B cell (primary cell): Measurements from ENCODE around the gene GMCL2. TPM values are rescaled to one million over a fixed set of nuclear protein-coding genes. Genes with fewer than 3 reads are reported as not detected.
A peak's percentile ranks its signal among the peaks of the same experiment; 100 is the strongest.

ENCODE experiments used
- ATAC-seq: fragments of 200-7000 bp; cut with Tn5 transposase; one replicate; pipeline ENCODE4 v1.10.0; 2021; ENCODE audit warnings: low read depth, mild to moderate bottlenecking, moderate number of reproducible peaks, moderate library complexity
- CTCF ChIA-PET: fragments of 350-600 bp; sonication (Branson Sonifier 250); formaldehyde crosslinking; loops from one replicate; lab custom pipeline; 2021; ENCODE audit warnings: antibody characterized with exemption, inconsistent platforms; lab: Charles Lee
- POLR2A ChIA-PET: fragments of 350-600 bp; sonication (Branson Sonifier 250); formaldehyde crosslinking; loops from one replicate; lab custom pipeline; 2021; ENCODE audit warnings: antibody characterized with exemption; lab: Charles Lee
- DNase-seq: peaks from one replicate; pipeline ENCODE4 v3.0.0; 2013
- H2AFZ ChIP-seq: 2 replicates; pipeline ENCODE4 v1.6.1; 2012; ENCODE audit warnings: mild to moderate bottlenecking, low read depth, low read length; ENCODE audit not compliant: insufficient read depth, poor library complexity, severe bottlenecking
- H3K27ac ChIP-seq, 2 donors: 1 replicate in 1 of 2; 2 replicates in 1 of 2; pipeline ENCODE4 v1.5.1; 2012 to 2013; ENCODE audit warnings: low read length in 2 of 2, mild to moderate bottlenecking in 2 of 2, moderate library complexity in 1 of 2
- H3K27me3 ChIP-seq, 4 experiments: fragments of 200-600 bp in 1 of 4; sonication (generic) in 1 of 4; replicated peaks in 1 of 4; 1 replicate in 2 of 4; 2 replicates in 2 of 4; pipeline versions ENCODE4 v1.6.1 to v1.7.0; 2013 to 2016; ENCODE audit warnings: low read length in 3 of 4, mild to moderate bottlenecking in 2 of 4, mixed read lengths in 1 of 4, moderate library complexity in 1 of 4; ENCODE audit not compliant: insufficient read depth in 4 of 4, control insufficient read depth in 3 of 4; ENCODE audit errors: control extremely low read depth in 1 of 4
- H3K36me3 ChIP-seq, 2 experiments: replicated peaks in 1 of 2; 1 replicate in 1 of 2; 2 replicates in 1 of 2; pipeline versions ENCODE4 v1.6.1 to v1.7.1; 2013; ENCODE audit warnings: low read length in 1 of 2; ENCODE audit not compliant: insufficient read depth in 2 of 2, control insufficient read depth in 1 of 2; ENCODE audit errors: control extremely low read depth in 1 of 2, extremely low read depth in 1 of 2
- H3K4me1 ChIP-seq, 2 donors: fragments of 200-600 bp in 1 of 2; sonication (generic) in 1 of 2; 1 replicate in 1 of 2; 2 replicates in 1 of 2; pipeline versions ENCODE4 v1.5.1 to v1.6.1; 2013 to 2017; ENCODE audit warnings: low read length in 2 of 2; ENCODE audit not compliant: control insufficient read depth in 2 of 2, insufficient read depth in 2 of 2
- H3K4me2 ChIP-seq: replicated peaks from 2 replicates; pipeline ENCODE3; 2012; ENCODE audit warnings: mild to moderate bottlenecking, low read depth, low read length; ENCODE audit not compliant: poor library complexity, severe bottlenecking
- H3K4me3 ChIP-seq, 5 experiments: fragments of 200-600 bp in 1 of 5; sonication (generic) in 1 of 5; 1 replicate in 3 of 5; 2 replicates in 2 of 5; pipeline versions ENCODE4 v1.5.1 to v1.7.0; 2011 to 2016; ENCODE audit warnings: low read length in 4 of 5, mild to moderate bottlenecking in 4 of 5, low read depth in 2 of 5, control low read depth in 1 of 5, moderate library complexity in 1 of 5; ENCODE audit not compliant: insufficient read depth in 1 of 5; ENCODE audit errors: control extremely low read depth in 1 of 5, extremely low read depth in 1 of 5
- H3K79me2 ChIP-seq: fragments of 200-600 bp; sonication (generic); one replicate; pipeline ENCODE4 v1.6.0; 2016; ENCODE audit warnings: low read length; ENCODE audit not compliant: control insufficient read depth, insufficient read depth
- H3K9ac ChIP-seq: fragments of 200-600 bp; sonication (generic); 2 replicates; pipeline ENCODE4 v1.6.1; 2017; ENCODE audit warnings: mild to moderate bottlenecking, low read length, moderate library complexity
- H3K9me3 ChIP-seq, 3 donors: one replicate each; pipeline versions ENCODE4 v1.6.1 to v1.7.1; 2013; ENCODE audit warnings: low read length in 2 of 3; ENCODE audit not compliant: control insufficient read depth in 2 of 3, insufficient read depth in 1 of 3; ENCODE audit errors: control extremely low read depth in 1 of 3
- H4K20me1 ChIP-seq: 2 replicates; pipeline ENCODE4 v1.6.0; 2012; ENCODE audit warnings: mild to moderate bottlenecking, low read length; ENCODE audit not compliant: insufficient read depth, control insufficient read depth, poor library complexity, severe bottlenecking
- H3K27ac Mint-ChIP-seq: one replicate; pipeline ENCODE4 v1.8.0; 2021; ENCODE audit warnings: mixed read lengths
- H3K27me3 Mint-ChIP-seq: one replicate; pipeline ENCODE4 v1.8.0; 2021; ENCODE audit warnings: mixed read lengths
- H3K4me1 Mint-ChIP-seq: one replicate; pipeline ENCODE4 v1.8.0; 2021; ENCODE audit warnings: mixed read lengths
- H3K4me3 Mint-ChIP-seq: one replicate; pipeline ENCODE4 v1.8.0; 2021; ENCODE audit warnings: mixed read lengths
- H3K9me3 Mint-ChIP-seq: one replicate; pipeline ENCODE4 v1.8.0; 2022; ENCODE audit warnings: mixed read lengths; ENCODE audit not compliant: insufficient read depth
- CTCF ChIP-seq: fragments of 200-600 bp; IDR thresholded peaks from one replicate; pipeline ENCODE4 v1.8.0; 2022; ENCODE audit warnings: antibody characterized with exemption, mild to moderate bottlenecking
- EZH2 ChIP-seq: IDR thresholded peaks from 2 replicates; pipeline ENCODE4 v1.6.1; 2012; ENCODE audit warnings: borderline replicate concordance, low read depth, mild to moderate bottlenecking, moderate library complexity, low read length; ENCODE audit not compliant: insufficient read depth, poor library complexity, severe bottlenecking
- WGBS: methylation state at CpG from one replicate; pipeline ENCODE4 v1.1.5; 2013; ENCODE audit warnings: missing lambda C conversion rate; ENCODE audit not compliant: insufficient coverage; 5-methylcytosine and 5-hydroxymethylcytosine counted together
- intact Hi-C: fragments of 100-400 bp; cut with micrococcal nuclease; formaldehyde crosslinking; loops from one replicate; pipeline ENCODE4 v1.10.0; 2022
- polyA plus RNA-seq: library from polyadenylated mRNA; depleted of rRNA; stranded (reverse); fragments of >200 nt; gene quantifications from 2 replicates; pipeline ENCODE4 v1.2.3, GENCODE V29; 2012
- total RNA-seq, 2 donors: library from RNA; stranded (reverse); fragments of 120-200 nt in 1 of 2; gene quantifications; 1 replicate in 1 of 2; 2 replicates in 1 of 2; pipeline versions ENCODE4 v1.2.3 to v1.2.4, GENCODE V29; 2013 to 2022

Gene GMCL2
- total and polyA plus RNA-seq, 2 donors (not counting 1 experiment from before 2014, with no cell fraction given): not detected

- Histone ChIP-seq H4K20me1 (peaks cover 18% of the 10 kb centered on the region), H2AFZ (no peak overlapping the region), H3K4me3 (no peak overlapping the region), H3K27ac (no peak overlapping the region), H3K9ac (no peak overlapping the region), H3K79me2 (peaks cover 18% of the 10 kb centered on the region), H3K4me2 (no peak overlapping the region), H3K36me3 (peaks cover 0 to 9% of the 10 kb centered on the region in 2 experiments), H3K27me3 (no peaks in the 10 kb centered on the region), H3K9me3 (no peaks in the 10 kb centered on the region), H3K4me1 (peaks cover 12 to 18% of the 10 kb centered on the region in 2 donors)
- Mint-ChIP-seq H3K9me3 (no peaks in the 10 kb centered on the region), H3K27ac (no peak overlapping the region), H3K4me3 (peak overlapping the region; percentile 44), H3K27me3 (no peaks in the 10 kb centered on the region), H3K4me1 (peaks cover 20% of the 10 kb centered on the region)
- ChIA-PET CTCF (interaction anchor here (1.1 to 1.3 kb wide), 2 partner anchors 33 to 599 kb away, joined by 3 read pairs; no protein-coding TSS in a partner anchor), POLR2A (no interaction called here)
- intact Hi-C loops: loop anchor here (5.0 kb wide), 1 partner anchor 1870 kb away; the partner anchor contains the start of gene RNF130
- ATAC-seq (no peak), DNase-seq (no peak)
- no peak for TF ChIP-seq EZH2
- TF ChIP-seq CTCF: no peak
- 49% methylated on average over 2 of the region's 2 CpGs for WGBS
These were observed 14.7 kb upstream of the GMCL2 start for GRCh38 chr5:178201927-178202235.

GRCh38 chr5:178201221-178201926 is 14.2 kb upstream of the GMCL2 start:
- Histone ChIP-seq H3K79me2 (peaks cover 16% of the 10 kb centered on the region), H2AFZ (no peak overlapping the region), H3K9ac (no peak overlapping the region), H3K27me3 (no peaks in the 10 kb centered on the region), H3K4me2 (no peak overlapping the region), H3K36me3 (peaks cover 0 to 4% of the 10 kb centered on the region in 2 experiments), H4K20me1 (peaks cover 13% of the 10 kb centered on the region), H3K27ac (no peak overlapping the region), H3K4me3 (no peak overlapping the region), H3K9me3 (no peaks in the 10 kb centered on the region), H3K4me1 (peaks cover 11 to 15% of the 10 kb centered on the region in 2 donors)
- Mint-ChIP-seq H3K27me3 (no peaks in the 10 kb centered on the region), H3K4me3 (no peak overlapping the region), H3K4me1 (peaks cover 17% of the 10 kb centered on the region), H3K27ac (no peak overlapping the region), H3K9me3 (no peaks in the 10 kb centered on the region)
- intact Hi-C loops: loop anchor here (5.0 kb wide), 1 partner anchor 1871 kb away; the partner anchor contains the start of gene RNF130
- 93% methylated on average over 11 of the region's 14 CpGs for WGBS
- no peak for DNase-seq
- ATAC-seq: no peak
- POLR2A ChIA-PET: no interaction called here
- no peak for TF ChIP-seq EZH2
- TF ChIP-seq CTCF: no peak
- CTCF ChIA-PET: interaction anchor here (1.1 kb wide), 1 partner anchor 598 kb away, joined by 3 read pairs; no protein-coding TSS in a partner anchor
